Fibroblast of mammary gland (primary cell): Measurements from ENCODE around the gene ABAT.

Experiments
- DNase-seq: peaks from one replicate; pipeline ENCODE4 v3.0.0-alpha.2; 2010; ENCODE audit warnings: low read depth
- H3K4me3 ChIP-seq: 2 replicates; pipeline ENCODE4 v1.5.1; 2011; ENCODE audit warnings: low read depth, mild to moderate bottlenecking, low read length, moderate library complexity; ENCODE audit not compliant: control insufficient read depth
- CTCF ChIP-seq: conservative IDR thresholded peaks from 2 replicates; pipeline ENCODE4 v1.5.1; 2011; ENCODE audit warnings: low read depth, low read length, inconsistent platforms; ENCODE audit not compliant: control insufficient read depth, insufficient read depth

ABAT gene

GRCh38 chr16:8679151-8679550 is 4.7 kb downstream of the ABAT start:
- no peak overlapping the region for H3K4me3 ChIP-seq
- TF ChIP-seq CTCF = no peak
- DNase-seq = no peak

- H3K4me3 ChIP-seq = no peak overlapping the region
- no peak for TF ChIP-seq CTCF
- DNase-seq = no peak
These were observed 8.3 kb downstream of the ABAT start for GRCh38 chr16:8682551-8683259.

- no peak for DNase-seq
- TF ChIP-seq CTCF = no peak
- no peak overlapping the region for H3K4me3 ChIP-seq
These were observed 9.2 kb downstream of the ABAT start for GRCh38 chr16:8683640-8684039.

- H3K4me3 ChIP-seq = no peak overlapping the region
- no peak for DNase-seq
- TF ChIP-seq CTCF = no peak
These were observed 11.2 kb downstream of the ABAT start for GRCh38 chr16:8685617-8686016.

GRCh38 chr16:8686031-8686621 is 11.7 kb downstream of the ABAT start:
- H3K4me3 ChIP-seq = no peak overlapping the region
- no peak for TF ChIP-seq CTCF
- no peak for DNase-seq

GRCh38 chr16:8686879-8687278 is 12.5 kb downstream of the ABAT start:
- no peak for TF ChIP-seq CTCF
- DNase-seq = no peak

More at GRCh38 chr16:8686879-8687278, 12.5 kb downstream of the ABAT start:
- no peak overlapping the region for H3K4me3 ChIP-seq
